ENCODE results near the gene TRAF3IP3.

The TRAF3IP3 gene

GRCh38 chr1:209802117-209802779, 46.4 kb downstream of the TRAF3IP3 start:
- no peak for DNase-seq

- no peak for DNase-seq
Observed at GRCh38 chr1:209802780-209803152, 46.9 kb downstream of the TRAF3IP3 start.

- no peak for DNase-seq
Observed at GRCh38 chr1:209803568-209803967, 47.7 kb downstream of the TRAF3IP3 start.

- no peak for DNase-seq
Observed at GRCh38 chr1:209805341-209805781, 49.5 kb downstream of the TRAF3IP3 start.

- DNase-seq = peak; percentile 20
Observed at GRCh38 chr1:209805875-209806760, 50.3 kb downstream of the TRAF3IP3 start, which contains the start of gene IRF6. IRF6 (minus strand) TSS chr1:209806142; CDS start chr1:209801413, 4,729 bp downstream.

GRCh38 chr1:209807509-209807908, 51.7 kb downstream of the TRAF3IP3 start:
- DNase-seq = no peak

- peak; percentile 75 for DNase-seq
Observed at GRCh38 chr1:209808059-209808581, 52.3 kb downstream of the TRAF3IP3 start.

GRCh38 chr1:209809611-209810010, 53.8 kb downstream of the TRAF3IP3 start:
- no peak for DNase-seq

- DNase-seq = no peak
Observed at GRCh38 chr1:209810783-209811182, 54.9 kb downstream of the TRAF3IP3 start.

- DNase-seq = no peak
Observed at GRCh38 chr1:209813902-209814301, 58.0 kb downstream of the TRAF3IP3 start.

GRCh38 chr1:209815490-209815889, 59.6 kb downstream of the TRAF3IP3 start:
- no peak for DNase-seq

GRCh38 chr1:209815931-209816341, 60.1 kb downstream of the TRAF3IP3 start:
- no peak for DNase-seq

GRCh38 chr1:209816923-209817322, 61.1 kb downstream of the TRAF3IP3 start:
- no peak for DNase-seq

- no peak for DNase-seq
Observed at GRCh38 chr1:209817691-209818090, 61.8 kb downstream of the TRAF3IP3 start.

GRCh38 chr1:209819058-209819457, 63.2 kb downstream of the TRAF3IP3 start:
- no peak for DNase-seq

- no peak for DNase-seq
Observed at GRCh38 chr1:209820986-209821385, 65.1 kb downstream of the TRAF3IP3 start.

- DNase-seq = no peak
Observed at GRCh38 chr1:209822706-209823105, 66.9 kb downstream of the TRAF3IP3 start.

GRCh38 chr1:209823143-209824041, 67.5 kb downstream of the TRAF3IP3 start:
- DNase-seq = peak; percentile 58

- no peak for DNase-seq
Observed at GRCh38 chr1:209825591-209826434, 70.0 kb downstream of the TRAF3IP3 start.

GRCh38 chr1:209827384-209828262, 71.8 kb downstream of the TRAF3IP3 start, which contains the start of gene UTP25:
UTP25 (plus strand) TSS chr1:209827972; CDS start chr1:209828064, 92 bp downstream.
- DNase-seq = peak; percentile 86

Data from NCI-H226 (cell line).